ENCODE measurements around the gene TBC1D9B.
"Not testable (repeated sequence)": the region's sequence is repeated elsewhere in the genome, so short reads cannot be mapped to it uniquely, and the experiment has no call there.

The TBC1D9B gene

DNA sequence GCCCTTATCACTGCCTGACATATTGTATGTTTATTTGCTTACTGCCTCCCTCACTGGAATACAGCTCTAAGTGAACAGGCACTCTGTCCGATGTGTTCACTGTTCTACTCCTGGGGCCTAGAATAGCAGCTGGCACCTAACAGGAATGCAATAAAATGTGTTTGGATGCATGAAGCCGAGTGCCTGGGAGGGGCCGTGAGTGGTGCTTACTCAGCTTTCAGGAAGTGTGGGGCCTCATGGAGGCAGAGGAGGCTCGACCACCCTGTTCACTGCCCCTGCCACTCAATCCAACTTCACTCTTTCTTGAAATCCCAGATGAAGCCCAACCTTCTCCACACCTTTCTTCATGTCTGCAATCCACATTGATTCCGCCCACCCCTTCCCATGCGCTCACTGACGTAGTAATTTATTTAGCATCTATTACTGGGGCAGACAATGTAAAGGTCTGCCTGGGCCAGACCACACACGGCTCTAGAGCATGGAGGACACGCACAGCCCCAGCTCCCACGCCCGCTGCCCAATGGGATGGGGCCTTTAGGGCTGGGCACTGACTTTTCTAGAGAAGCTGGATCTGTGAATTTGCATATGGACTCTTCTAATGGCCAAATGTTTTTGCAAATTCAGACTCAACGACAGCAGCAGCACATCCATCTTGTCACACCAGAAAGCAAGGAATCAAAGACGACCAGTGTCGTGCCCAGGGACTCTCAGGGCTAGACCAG is 21.3 kb downstream of the TBC1D9B start:
- DNase-seq (ENCODE audit: low spot score) (no peak), FAIRE-seq (no peak)

DNA sequence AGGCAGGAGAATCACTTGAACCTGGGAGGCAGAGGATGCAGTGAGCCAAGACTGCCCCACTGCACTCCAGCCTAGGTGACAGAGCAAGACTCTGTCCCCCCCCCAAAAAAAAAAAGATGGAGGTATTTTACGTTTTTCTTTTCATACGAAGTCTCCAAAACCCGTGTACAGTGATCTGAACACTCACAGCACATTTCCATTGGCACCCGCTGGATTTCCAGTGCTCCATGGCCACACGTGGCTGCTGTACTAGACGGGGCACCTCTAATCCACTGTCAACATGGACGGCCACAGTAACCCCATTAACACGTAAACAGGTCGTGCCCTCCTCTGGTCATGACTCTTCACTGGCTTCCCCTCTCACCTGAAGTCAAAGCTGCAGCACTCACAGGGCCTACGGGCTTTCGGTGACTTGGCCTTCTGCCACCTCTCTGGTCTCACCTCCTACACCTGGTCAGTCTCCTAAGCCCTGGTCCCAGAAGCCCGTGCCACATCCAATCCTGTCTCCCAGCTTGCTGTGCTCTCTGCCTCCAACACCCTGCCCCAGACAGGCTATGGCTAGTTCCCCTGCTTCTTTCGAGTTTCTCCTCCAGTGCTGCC is 22.1 kb downstream of the TBC1D9B start:
- no peak for DNase-seq (ENCODE audit: low spot score)
- no peak for FAIRE-seq

DNA sequence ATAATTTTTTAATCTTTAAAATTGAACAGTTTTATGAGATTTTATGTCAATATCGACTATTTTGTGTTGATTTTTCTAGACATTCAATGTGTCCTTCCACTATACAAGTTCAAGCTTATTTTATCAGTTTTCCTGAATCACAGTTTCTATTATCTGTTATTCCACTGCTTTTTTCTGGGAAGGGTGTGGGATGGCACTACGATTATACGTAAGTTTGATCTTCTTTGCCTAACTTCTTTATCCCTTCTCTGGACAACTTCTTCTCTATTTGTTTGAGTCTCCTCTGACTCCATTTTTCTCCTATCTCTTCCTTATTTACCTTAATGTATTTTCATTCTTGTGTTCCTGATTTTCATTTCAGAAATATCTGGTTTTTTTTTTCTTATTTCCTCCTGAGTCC is 24.5 kb downstream of the TBC1D9B start:
- no peak for FAIRE-seq

DNA sequence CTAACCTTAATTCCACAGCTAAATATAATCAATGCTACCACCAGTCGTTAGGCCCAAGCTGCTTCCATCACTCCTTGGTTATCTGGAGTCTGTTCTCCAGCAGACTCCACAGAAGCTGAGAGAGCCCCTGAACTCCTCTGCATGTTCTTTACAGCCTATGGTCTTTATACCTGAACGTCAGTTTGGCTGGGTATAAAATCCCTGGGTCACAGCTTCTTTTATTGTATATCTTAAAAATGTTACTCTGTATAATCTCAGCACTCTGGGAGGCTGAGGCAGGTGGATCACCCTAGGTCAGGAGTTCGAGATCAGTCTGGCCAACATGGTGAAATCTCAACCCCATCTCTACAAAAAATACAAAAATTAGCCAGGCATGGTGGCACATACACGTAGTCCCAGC is 25.4 kb downstream of the TBC1D9B start:
- FAIRE-seq (no peak), DNase-seq (ENCODE audit: low spot score) (no peak)

More for the DNA sequence above, 24.5 kb downstream of the TBC1D9B start:
- DNase-seq (ENCODE audit: low spot score): no peak

DNA sequence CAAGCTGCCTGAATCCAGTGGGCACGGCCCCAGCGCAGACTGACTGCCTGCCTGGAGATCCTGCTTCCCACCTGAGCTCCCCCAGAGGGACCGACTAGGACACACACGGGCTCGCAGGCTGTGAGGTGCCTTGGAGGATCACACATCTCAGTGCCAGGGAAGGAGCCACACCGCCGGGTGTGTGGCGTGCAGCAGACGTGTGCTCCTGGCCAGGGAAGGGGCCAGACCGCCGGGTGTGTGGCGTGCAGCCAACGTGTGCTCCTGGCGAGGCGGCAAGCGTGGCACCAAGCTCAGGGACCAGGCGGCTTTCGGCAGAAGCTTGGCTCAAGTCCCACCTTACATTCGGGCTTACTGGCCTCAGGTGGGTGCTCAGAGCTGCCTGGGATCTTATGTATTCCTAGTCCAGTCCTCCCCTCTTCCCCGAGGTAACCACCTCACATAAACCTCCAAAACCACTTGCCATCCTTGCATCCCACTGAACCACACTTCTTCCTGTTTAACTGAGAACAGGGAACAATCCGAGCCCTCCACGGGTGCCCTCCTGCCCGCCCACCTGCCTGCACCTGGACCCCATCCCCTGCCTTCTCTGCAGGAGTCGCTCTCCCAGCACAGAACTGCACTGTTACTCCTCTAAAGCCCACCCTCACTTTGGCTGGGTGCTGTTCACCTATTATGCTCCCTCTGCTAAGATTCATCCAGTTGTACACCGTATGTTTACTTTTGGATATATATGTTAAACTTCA is 26.7 kb downstream of the TBC1D9B start:
- FAIRE-seq: no peak
- DNase-seq (ENCODE audit: low spot score): no peak

DNA sequence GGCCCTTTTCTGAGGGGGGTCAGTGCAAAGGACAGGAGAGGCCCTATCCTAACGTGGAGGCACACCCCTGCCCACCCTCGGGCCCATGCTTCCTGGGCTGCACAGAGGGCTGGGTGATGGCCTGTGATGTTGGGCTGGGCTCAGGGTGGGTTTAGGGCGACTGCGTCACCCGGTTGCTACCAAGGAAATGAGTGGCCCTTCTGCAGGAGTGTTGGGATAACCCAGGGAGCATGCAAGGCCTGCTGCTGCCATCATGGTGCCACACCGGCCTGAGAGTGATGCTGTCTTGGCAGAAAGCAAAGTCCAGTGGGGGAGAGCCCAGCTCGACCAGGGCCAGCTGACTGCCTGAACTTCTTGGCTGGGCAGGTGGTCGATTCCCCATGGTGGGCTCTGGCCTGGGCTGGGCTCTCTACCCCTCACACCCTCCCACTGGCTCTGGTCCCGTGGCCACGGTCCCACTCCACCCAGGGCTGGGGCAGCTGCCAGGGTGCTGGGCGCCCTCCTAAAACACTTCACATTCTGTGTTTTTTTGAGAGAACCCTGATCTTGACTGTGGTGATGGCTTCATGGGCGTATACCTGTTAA is 27.5 kb downstream of the TBC1D9B start:
- FAIRE-seq (no peak), DNase-seq (ENCODE audit: low spot score) (no peak)

DNA sequence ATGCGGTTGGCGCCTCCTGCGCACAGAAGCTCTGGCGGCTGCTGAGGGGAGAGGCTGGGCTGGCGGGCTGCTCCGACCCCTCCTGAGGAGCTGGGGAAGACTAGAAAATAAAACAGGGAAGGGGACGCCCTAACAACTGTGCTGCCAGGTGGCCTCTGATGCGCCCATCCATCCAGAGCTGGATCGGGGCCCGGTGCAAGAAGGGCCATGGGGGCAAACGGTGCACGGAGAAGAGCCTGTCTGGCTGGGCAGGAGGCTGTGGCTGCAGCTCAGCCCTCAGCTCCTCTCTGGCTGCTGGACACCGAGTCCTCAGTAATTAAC is 28.0 kb downstream of the TBC1D9B start:
- FAIRE-seq (no peak), DNase-seq (ENCODE audit: low spot score) (no peak)

DNA sequence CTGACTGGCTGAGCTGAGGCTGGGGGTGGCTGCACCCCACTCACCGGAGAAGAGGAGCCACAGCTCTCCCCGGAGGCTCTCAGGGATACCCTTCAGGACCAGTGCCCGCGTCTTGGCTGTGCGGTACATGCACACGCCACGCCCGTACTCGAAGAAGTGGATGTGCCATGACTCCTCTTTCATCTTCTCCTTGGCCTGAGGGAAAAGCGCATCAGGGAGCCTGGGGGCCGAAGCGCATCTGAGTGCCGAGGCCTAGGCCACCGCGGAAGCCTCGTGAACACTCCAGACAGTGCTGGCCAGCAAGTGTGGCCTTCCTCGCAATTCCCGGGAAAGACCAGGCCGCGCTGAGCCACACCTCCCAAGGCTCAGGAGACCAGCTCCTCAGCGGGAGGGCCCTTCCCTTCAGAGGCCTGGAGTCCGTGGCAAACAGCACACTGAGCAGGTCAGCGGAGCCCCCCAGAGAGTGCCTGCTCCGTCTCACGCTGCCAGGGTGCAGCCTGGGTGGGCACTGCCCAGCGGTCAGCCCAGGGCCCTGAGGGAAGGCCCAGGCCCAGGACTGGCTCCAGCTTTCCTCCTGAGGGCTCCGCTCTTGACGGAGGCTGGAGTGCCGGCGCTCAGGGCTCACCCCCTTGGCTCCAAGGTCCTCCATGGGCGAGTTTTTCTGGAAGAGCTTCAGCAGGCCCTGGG is 28.6 kb downstream of the TBC1D9B start:
- FAIRE-seq (no peak), DNase-seq (ENCODE audit: low spot score) (no peak)

DNA sequence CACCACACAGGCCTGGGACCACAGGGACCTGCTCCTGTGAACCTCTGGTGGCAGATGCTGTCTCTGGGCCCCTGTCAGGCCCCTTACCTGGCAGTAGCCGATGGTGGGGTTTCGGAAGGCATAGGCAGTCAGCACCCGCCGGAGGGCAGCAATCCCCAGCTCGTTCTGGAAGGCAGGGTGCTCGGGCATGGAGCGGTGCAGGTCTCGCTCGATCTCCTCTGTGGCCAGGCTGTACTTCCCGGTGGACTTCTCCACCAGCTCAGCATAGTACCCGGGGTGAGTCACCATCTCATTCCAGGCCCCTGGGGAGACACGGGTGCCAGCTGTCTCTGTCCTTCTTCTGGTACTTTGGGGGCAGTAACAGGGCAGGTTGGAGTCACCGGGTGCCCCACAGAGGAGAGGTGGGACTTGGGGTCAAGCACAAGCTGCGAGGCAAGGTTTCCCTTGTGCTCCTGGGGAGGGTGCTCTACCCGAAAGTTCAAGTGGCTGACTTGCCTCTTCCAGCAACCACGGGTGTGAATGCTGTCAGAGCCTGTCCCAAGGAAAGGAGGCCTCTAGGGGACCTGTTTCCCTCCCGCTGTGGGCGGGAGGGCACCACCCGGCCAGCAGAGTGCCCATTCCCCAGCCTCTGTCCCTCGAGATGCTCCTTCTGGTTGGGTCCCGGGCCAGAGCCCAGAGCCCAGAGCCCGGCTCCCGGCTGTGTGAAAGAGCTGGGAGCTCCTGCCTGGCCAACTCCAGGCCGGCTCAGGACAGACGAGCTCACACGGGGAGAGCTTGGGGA is 29.3 kb downstream of the TBC1D9B start:
- FAIRE-seq (no peak), DNase-seq (ENCODE audit: low spot score) (no peak)

DNA sequence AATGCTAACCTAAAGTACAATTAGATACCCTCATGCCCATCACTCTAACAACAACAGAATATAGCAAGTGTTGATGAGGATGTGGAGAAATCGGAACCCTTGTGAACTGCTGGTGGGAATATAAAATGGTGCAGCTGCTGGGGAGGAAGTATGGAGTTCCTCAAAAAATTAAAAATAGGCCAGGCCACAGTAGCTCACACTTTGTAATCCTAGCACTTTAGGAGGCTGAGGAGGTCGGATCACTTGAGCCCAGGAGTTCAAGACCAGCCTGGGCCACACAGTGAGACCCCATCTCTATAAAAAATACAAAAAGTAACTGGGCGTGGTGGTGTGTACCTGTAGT is 31.1 kb downstream of the TBC1D9B start:
- FAIRE-seq (no peak), DNase-seq (ENCODE audit: low spot score) (no peak)

DNA sequence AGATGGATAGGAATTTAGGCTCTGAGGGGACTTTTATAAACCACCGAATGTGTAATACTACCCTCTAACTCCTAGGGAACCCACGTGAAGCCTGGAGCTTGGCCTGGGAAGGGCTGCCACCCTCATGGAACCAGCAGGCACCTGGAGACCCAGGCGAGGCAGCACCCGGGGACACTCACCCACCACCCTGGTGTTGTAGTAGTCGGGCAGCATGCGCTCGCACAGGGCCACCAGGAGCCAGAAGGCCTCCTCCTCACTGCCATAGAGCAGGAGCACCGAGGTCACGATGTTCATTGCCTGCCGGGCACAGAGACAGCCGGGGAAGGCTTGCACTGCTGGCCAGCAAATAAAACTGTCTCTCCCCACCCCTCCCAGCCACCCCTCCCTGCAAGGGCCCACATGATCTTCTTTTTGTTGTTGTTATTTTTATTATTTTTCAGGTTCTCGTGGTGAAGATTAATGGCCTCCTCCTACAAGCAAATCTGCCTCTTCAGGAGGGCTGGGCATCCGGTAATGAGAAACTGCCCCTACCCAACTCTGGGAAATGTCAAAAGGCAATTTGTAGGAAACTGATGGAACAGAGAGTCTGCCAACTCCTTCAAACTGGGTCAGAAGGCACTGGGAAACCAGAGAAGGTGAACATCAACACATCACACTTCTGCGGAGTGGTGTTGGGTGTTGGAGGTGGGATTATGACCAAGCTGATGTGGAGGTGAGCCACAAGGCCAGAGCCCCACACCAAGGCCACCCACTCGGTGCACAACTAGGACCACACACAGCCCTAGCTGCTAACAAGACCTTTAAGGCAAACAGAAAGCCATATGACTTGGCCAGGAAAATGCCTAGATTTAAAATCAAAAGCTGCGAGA is 31.7 kb downstream of the TBC1D9B start:
- FAIRE-seq (no peak), DNase-seq (ENCODE audit: low spot score) (no peak)

DNA sequence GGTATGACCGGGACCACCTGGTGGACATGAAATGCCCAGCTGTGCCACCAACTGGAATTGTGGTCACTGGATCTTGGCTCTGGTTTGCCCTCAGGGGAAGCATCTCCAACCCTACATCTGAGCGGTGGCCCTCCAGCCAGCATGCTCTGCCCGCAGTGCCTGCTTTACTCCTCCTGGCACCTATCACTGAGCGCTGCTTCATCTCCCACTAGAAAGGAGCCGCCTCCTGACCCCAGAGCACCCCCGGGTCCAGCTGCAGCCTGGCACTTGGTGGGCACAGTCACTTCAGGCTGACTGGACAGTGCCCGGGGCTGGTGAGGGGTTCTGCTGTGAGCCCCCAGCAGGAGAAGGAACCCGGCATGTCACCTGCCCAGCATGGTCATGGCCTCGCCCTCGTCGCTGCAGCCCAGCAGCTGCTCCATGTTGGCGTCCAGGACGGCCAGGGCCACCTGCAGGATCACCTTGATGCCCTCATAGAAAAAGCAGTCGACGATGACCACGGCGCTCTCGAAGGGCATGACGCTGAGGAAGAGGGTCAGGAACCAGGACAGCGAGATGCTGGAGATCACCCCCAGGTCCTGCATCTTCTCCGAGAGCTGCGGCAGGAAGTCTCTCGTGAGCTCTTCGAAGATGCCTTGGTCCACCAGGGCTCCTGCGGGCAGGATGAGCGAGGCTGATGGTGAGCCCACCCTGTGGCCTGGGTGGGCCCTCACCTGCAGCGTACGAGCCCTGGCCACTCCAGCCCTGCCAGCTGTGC is 33.0 kb downstream of the TBC1D9B start:
- FAIRE-seq (no peak), DNase-seq (ENCODE audit: low spot score) (no peak)

DNA sequence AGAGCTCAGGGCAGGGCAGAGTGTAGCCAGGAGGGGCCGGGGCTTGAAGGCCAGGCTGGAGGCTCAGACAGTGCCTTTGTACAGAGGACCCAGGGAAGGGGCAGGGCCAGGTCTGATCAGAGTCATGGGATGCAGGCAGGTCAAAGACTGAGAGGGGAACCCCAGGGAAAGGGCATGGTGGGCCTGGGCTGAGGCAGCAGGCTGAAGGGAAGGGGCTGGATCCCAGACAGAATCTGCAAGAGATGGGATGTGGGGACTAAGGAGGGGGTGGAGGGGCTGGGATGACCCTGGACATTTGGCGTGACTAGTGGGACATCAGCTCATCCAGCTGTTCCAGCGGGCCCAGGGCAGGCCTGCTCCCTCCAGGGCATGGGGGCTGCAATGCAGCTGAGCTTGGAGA is 33.6 kb downstream of the TBC1D9B start:
- no peak for FAIRE-seq
- DNase-seq (ENCODE audit: low spot score): no peak

DNA sequence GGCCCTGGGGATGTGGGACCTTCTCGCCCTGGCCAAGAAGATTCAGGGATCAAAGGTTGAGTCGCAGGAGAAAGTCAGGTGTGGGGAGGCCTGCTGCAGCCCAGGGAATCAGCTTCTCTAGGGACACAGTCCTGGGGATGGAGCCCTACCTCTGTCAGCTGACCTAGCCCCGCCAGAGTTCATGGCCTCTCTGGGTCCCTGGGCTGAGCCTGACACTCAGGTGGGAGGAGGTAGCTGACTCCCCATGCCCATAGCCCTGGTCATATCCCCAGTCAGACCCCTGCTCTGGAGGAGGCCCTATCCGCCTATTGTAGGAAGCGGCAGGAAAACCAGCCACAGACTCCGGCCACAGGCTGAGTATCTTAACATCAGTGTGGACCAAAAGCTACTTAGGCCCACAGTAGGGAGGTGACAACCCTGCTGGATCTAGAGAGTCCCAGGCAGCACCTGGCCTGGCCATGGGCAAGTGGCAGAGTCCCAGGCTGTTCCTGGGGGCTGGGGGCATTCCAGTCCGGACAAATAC is 34.0 kb downstream of the TBC1D9B start:
- FAIRE-seq: no peak
- DNase-seq (ENCODE audit: low spot score): no peak

DNA sequence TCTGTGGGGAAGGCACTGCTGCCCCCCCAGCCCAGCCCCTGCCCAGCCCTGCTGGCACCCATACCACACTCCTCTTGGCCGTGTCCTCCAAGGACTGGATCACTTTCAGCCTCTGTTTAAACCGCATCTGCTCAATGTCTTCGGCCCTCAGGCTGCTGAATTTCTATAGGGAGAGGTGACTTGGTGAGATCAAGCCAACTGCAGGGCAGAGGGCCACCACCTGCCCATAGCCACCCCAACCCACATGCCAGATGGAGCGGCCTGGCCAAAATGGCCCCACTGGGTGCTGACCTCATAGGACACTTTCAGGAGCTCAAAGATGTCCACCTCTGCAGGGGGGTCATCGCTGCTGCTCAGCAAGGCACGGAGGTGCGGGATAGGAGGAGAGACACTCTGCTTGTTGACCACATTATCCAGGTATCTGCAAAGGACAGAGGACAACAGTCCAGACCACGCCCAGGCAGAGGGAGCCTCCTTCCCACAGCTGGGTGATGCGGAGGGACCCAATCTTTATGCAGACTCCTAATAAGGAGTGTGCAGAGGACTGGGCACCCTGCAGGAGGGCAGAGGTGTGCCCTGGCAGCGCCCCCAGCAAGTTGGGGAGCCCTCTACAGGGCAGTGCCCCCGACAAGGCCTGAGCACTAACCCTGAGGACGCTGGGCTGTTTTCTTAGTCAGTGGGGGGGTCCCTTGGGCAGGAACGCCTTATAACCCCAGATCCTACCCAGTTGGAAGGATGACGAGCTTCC is 34.7 kb downstream of the TBC1D9B start:
- FAIRE-seq (no peak), DNase-seq (ENCODE audit: low spot score) (no peak)

DNA sequence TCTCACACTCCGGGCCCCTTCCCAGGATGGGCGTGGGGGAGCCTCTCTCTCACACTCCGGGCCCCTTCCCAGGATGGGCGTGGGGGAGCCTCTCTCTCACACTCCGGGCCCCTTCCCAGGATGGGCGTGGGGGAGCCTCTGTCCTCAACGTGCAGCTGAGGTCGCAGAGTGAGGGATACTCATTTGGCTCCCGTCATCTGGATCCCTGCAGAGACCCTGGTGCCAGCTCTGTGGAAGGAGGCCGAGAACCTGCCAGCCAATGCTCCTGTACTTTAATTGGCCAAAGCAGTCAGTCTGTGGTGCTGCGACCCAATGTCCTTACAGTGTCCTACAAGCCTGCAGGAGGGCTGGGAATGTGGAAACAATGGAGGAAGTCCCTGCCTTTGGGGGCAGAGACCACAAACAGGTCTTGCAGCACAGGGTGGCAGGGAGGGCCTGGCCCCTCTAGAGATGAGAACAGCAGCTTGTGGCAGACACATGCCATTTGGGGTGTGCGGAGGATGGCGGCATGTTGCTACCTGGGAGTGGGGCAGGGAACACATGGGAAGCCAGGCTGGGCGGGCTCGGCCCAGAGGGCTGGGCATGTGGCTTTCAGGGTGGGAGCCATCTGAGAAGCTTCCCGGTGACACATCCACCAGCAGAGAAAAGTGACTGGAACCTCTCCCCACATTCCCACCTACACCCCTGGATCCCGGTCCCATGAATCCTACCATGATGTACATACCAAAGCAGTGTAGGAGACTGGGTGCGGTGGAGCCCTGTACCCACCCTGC is 35.5 kb downstream of the TBC1D9B start:
- no peak for DNase-seq (ENCODE audit: low spot score)
- FAIRE-seq: no peak

DNA sequence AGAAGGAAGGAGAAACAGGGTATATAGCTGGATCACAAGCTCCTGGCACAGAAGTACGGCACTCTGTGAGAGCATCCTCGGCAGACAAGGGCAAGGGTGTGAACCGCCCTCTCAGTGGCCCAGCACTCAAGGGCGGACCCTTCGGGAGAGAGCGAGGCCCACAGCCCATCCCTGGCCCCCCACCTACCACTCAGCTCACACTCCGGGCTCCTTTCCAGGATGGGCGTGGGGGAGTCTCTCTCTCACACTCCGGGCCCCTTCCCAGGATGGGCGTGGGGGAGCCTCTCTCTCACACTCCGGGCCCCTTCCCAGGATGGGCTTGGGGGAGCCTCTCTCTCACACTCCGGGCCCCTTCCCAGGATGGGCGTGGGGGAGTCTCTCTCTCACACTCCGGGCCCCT is 36.2 kb downstream of the TBC1D9B start:
- not testable (repeated sequence) for DNase-seq (ENCODE audit: low spot score); FAIRE-seq

DNA sequence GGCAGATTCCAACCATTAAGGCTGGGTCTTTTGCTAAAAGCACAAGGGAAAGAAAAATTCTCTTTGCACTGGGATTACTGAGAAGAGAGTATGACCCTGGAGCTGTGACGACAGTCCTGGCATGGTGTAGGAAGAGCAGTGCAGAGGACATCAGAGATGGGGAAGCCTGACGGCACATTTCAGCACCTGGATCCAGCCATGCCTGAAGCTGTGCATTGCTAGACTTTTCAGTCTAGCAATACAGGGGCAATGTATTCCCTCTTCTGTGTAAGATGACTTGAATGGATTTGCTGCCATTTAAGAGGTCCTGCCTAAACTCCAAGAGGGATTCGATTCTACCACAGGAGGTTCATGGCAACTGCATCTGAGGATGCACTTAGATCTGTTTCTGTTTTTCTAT is 36.7 kb downstream of the TBC1D9B start:
- DNase-seq (ENCODE audit: low spot score) (no peak), FAIRE-seq (no peak)
